SK-N-SH treated with all-trans-retinoic acid at 6 μM for 48 hours (cell line): ENCODE measurements around the gene SH3GLB1.

Experiments
- ATAC-seq: fragments of 200-7000 bp; cut with Tn5 transposase; 3 replicates; pipeline ENCODE4 v1.9.1; 2020; ENCODE audit warnings: mild to moderate bottlenecking, moderate library complexity
- ARNTL ChIP-seq: fragments of 450-650 bp; formaldehyde crosslinking; IDR thresholded peaks from 2 replicates; pipeline ENCODE4 v1.5.0; 2020; ENCODE audit warnings: low read depth, mild to moderate bottlenecking, moderate library complexity, borderline replicate concordance
- BACH2 ChIP-seq: fragments of 250-450 bp; sonication (Bioruptor Pico); IDR thresholded peaks from 2 replicates; pipeline ENCODE4 v1.9.0; 2021; ENCODE audit warnings: mild to moderate bottlenecking, borderline replicate concordance
- CREB5 ChIP-seq: fragments of 250-450 bp; sonication (Bioruptor Pico); IDR thresholded peaks from 2 replicates; pipeline ENCODE4 v1.5.1; 2020; ENCODE audit warnings: low read depth, mild to moderate bottlenecking, moderate library complexity
- CSRNP3 ChIP-seq: fragments of 250-450 bp; sonication (Bioruptor Pico); IDR thresholded peaks from 2 replicates; pipeline ENCODE4 v1.5.1; 2021; ENCODE audit warnings: mild to moderate bottlenecking, moderate library complexity
- ESRRG ChIP-seq: fragments of 250-450 bp; sonication (Bioruptor Pico); IDR thresholded peaks from 2 replicates; pipeline ENCODE4 v1.6.1; 2021; ENCODE audit warnings: mild to moderate bottlenecking
- GLIS3 ChIP-seq: fragments of 250-450 bp; sonication (Bioruptor Pico); IDR thresholded peaks from 2 replicates; pipeline ENCODE4 v1.5.0; 2020; ENCODE audit warnings: mild to moderate bottlenecking, moderate library complexity
- ISL1 ChIP-seq: fragments of 250-450 bp; sonication (Bioruptor Pico); IDR thresholded peaks from 2 replicates; pipeline ENCODE4 v2.1.2; 2022; ENCODE audit warnings: mild to moderate bottlenecking, moderate library complexity
- OSR1 ChIP-seq: fragments of 250-450 bp; sonication (Bioruptor Pico); IDR thresholded peaks from 2 replicates; pipeline ENCODE4 v1.8.0; 2022; ENCODE audit warnings: moderate library complexity, mild to moderate bottlenecking, inconsistent platforms
- PATZ1 ChIP-seq: fragments of 250-450 bp; sonication (Bioruptor Pico); IDR thresholded peaks from 2 replicates; pipeline ENCODE4 v1.8.0; 2020; ENCODE audit warnings: mild to moderate bottlenecking, moderate library complexity, borderline replicate concordance
- POU6F1 ChIP-seq: fragments of 250-450 bp; sonication (Bioruptor Pico); IDR thresholded peaks from 2 replicates; pipeline ENCODE4 v1.8.0; 2021; ENCODE audit warnings: low read depth, mild to moderate bottlenecking, moderate library complexity, borderline replicate concordance
- PPARA ChIP-seq: fragments of 250-450 bp; sonication (Bioruptor Pico); IDR thresholded peaks from 2 replicates; pipeline ENCODE4 v1.5.0; 2020; ENCODE audit warnings: mild to moderate bottlenecking, borderline replicate concordance
- RARB ChIP-seq: fragments of 250-450 bp; sonication (Bioruptor Pico); IDR thresholded peaks from 2 replicates; pipeline ENCODE4 v1.8.0; 2021; ENCODE audit warnings: mild to moderate bottlenecking, moderate library complexity
- SNAI2 ChIP-seq: fragments of 250-450 bp; sonication (Bioruptor Pico); IDR thresholded peaks from 2 replicates; pipeline ENCODE4 v1.5.0; 2020; ENCODE audit warnings: mild to moderate bottlenecking, moderate library complexity
- TCF4 ChIP-seq: fragments of 250-450 bp; sonication (Bioruptor Pico); IDR thresholded peaks from 2 replicates; pipeline ENCODE4 v1.8.0; 2021; ENCODE audit warnings: mild to moderate bottlenecking, moderate library complexity, borderline replicate concordance
- ZC3H10 ChIP-seq: fragments of 250-450 bp; sonication (Bioruptor Pico); IDR thresholded peaks from 2 replicates; pipeline ENCODE4 v1.5.1; 2021; ENCODE audit warnings: mild to moderate bottlenecking, moderate library complexity
- ZFP3 ChIP-seq: fragments of 250-450 bp; sonication (Bioruptor Pico); IDR thresholded peaks from 2 replicates; pipeline ENCODE4 v1.5.0; 2020; ENCODE audit warnings: mild to moderate bottlenecking, moderate library complexity
- ZFP30 ChIP-seq: fragments of 450-650 bp; formaldehyde crosslinking; IDR thresholded peaks from 2 replicates; pipeline ENCODE4 v1.5.0; 2022; ENCODE audit warnings: mild to moderate bottlenecking, moderate library complexity
- ZNF565 ChIP-seq: fragments of 450-650 bp; formaldehyde crosslinking; conservative IDR thresholded peaks from 2 replicates; pipeline ENCODE4 v1.5.0; 2020; ENCODE audit warnings: low read depth, mild to moderate bottlenecking, moderate library complexity
- ZNF70 ChIP-seq: fragments of 450-650 bp; formaldehyde crosslinking; IDR thresholded peaks from 2 replicates; pipeline ENCODE4 v1.5.0; 2020; ENCODE audit warnings: mild to moderate bottlenecking, moderate library complexity
- ZNF8 ChIP-seq: fragments of 450-650 bp; formaldehyde crosslinking; IDR thresholded peaks from 2 replicates; pipeline ENCODE4 v1.5.0; 2020; ENCODE audit warnings: mild to moderate bottlenecking, moderate library complexity
- TF ChIP-seq, protein P1 (sequence below): fragments of 250-450 bp; sonication (Bioruptor Pico); IDR thresholded peaks from 2 replicates; pipeline ENCODE4 v1.5.0; 2020; ENCODE audit warnings: mild to moderate bottlenecking, moderate library complexity

The SH3GLB1 gene

GRCh38 chr1:86705665-86705985, 1.2 kb downstream of the SH3GLB1 start:
- no peak for ATAC-seq

GRCh38 chr1:86706018-86706635, 1.8 kb downstream of the SH3GLB1 start:
- TF ChIP-seq ZNF70 (no peak), PATZ1 (no peak), BACH2 (CRISPR knock-in tag) (no peak), TCF4 (CRISPR knock-in tag) (no peak), CSRNP3 (no peak), POU6F1 (no peak), ZNF565 (CRISPR knock-in tag) (no peak), CREB5 (CRISPR knock-in tag) (no peak), PPARA (CRISPR knock-in tag) (no peak), OSR1 (no peak), ZC3H10 (CRISPR knock-in tag) (no peak), RARB (CRISPR knock-in tag) (no peak), SNAI2 (CRISPR knock-in tag) (no peak), ISL1 (CRISPR knock-in tag) (no peak), ZFP3 (CRISPR knock-in tag) (no peak), GLIS3 (CRISPR knock-in tag) (no peak), ZNF8 (no peak), ARNTL (CRISPR knock-in tag) (no peak)
- TF ChIP-seq, protein P1, sequence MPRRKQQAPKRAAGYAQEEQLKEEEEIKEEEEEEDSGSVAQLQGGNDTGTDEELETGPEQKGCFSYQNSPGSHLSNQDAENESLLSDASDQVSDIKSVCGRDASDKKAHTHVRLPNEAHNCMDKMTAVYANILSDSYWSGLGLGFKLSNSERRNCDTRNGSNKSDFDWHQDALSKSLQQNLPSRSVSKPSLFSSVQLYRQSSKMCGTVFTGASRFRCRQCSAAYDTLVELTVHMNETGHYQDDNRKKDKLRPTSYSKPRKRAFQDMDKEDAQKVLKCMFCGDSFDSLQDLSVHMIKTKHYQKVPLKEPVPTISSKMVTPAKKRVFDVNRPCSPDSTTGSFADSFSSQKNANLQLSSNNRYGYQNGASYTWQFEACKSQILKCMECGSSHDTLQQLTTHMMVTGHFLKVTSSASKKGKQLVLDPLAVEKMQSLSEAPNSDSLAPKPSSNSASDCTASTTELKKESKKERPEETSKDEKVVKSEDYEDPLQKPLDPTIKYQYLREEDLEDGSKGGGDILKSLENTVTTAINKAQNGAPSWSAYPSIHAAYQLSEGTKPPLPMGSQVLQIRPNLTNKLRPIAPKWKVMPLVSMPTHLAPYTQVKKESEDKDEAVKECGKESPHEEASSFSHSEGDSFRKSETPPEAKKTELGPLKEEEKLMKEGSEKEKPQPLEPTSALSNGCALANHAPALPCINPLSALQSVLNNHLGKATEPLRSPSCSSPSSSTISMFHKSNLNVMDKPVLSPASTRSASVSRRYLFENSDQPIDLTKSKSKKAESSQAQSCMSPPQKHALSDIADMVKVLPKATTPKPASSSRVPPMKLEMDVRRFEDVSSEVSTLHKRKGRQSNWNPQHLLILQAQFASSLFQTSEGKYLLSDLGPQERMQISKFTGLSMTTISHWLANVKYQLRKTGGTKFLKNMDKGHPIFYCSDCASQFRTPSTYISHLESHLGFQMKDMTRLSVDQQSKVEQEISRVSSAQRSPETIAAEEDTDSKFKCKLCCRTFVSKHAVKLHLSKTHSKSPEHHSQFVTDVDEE (CRISPR knock-in tag), result no peak

More at GRCh38 chr1:86705665-86705985, 1.2 kb downstream of the SH3GLB1 start:
- TF ChIP-seq ZFP30 (CRISPR knock-in tag) (no peak), ESRRG (CRISPR knock-in tag) (no peak), ZNF8 (no peak), SNAI2 (CRISPR knock-in tag) (no peak), ZNF565 (CRISPR knock-in tag) (no peak), POU6F1 (no peak), GLIS3 (CRISPR knock-in tag) (no peak), ZFP3 (CRISPR knock-in tag) (no peak), RARB (CRISPR knock-in tag) (no peak), TCF4 (CRISPR knock-in tag) (no peak), OSR1 (no peak)

More at GRCh38 chr1:86706018-86706635, 1.8 kb downstream of the SH3GLB1 start:
- no peak for ATAC-seq
